CD14-positive monocyte (primary cell): ENCODE data around the gene RBM22. TPM values are rescaled to one million over a fixed set of nuclear protein-coding genes. Genes with fewer than 3 reads are reported as not detected.

Source experiments
- DNase-seq, 3 donors: peaks; one replicate each; pipeline ENCODE4 v3.0.0-alpha.2; 2011 to 2022
- H2AFZ ChIP-seq: 2 replicates; pipeline ENCODE4 v1.6.0; 2012; ENCODE audit warnings: mild to moderate bottlenecking, low read depth, low read length, inconsistent platforms; ENCODE audit not compliant: insufficient read depth, poor library complexity, severe bottlenecking
- H3K27ac ChIP-seq, 2 donors: 1 replicate in 1 of 2; 2 replicates in 1 of 2; pipeline ENCODE4 v1.5.1; 2012 to 2013; ENCODE audit warnings: low read length in 2 of 2, control low read depth in 1 of 2, inconsistent platforms in 1 of 2, low read depth in 1 of 2, mild to moderate bottlenecking in 1 of 2
- H3K27me3 ChIP-seq, 2 donors: one replicate each; pipeline versions ENCODE4 v1.6.0 to v1.6.1; 2011 to 2013; ENCODE audit warnings: low read length in 2 of 2; ENCODE audit not compliant: control insufficient read depth in 2 of 2, insufficient read depth in 2 of 2
- H3K36me3 ChIP-seq, 2 donors: replicated peaks in 1 of 2; 1 replicate in 1 of 2; 2 replicates in 1 of 2; pipeline versions ENCODE4 v1.5.1 to v1.6.1; 2012 to 2013; ENCODE audit warnings: low read length in 2 of 2, control low read depth in 1 of 2, inconsistent platforms in 1 of 2, mild to moderate bottlenecking in 1 of 2; ENCODE audit not compliant: insufficient read depth in 2 of 2, control insufficient read depth in 1 of 2
- H3K4me1 ChIP-seq, 2 donors: 1 replicate in 1 of 2; 2 replicates in 1 of 2; pipeline versions ENCODE4 v1.5.1 to v1.6.1; 2012 to 2013; ENCODE audit warnings: low read length in 2 of 2, control low read depth in 1 of 2, inconsistent platforms in 1 of 2, mild to moderate bottlenecking in 1 of 2, moderate library complexity in 1 of 2; ENCODE audit not compliant: insufficient read depth in 2 of 2, control insufficient read depth in 1 of 2
- H3K4me2 ChIP-seq: replicated peaks from 2 replicates; pipeline ENCODE3; 2012; ENCODE audit warnings: low read length, moderate library complexity, mild to moderate bottlenecking; ENCODE audit not compliant: poor library complexity, severe bottlenecking; ENCODE audit errors: extremely low read depth
- H3K4me3 ChIP-seq, 3 experiments: fragments of 200-600 bp in 1 of 3; sonication (generic) in 1 of 3; replicated peaks in 1 of 3; 1 replicate in 2 of 3; 2 replicates in 1 of 3; pipeline ENCODE4 v1.5.1; 2011 to 2013; ENCODE audit warnings: low read length in 3 of 3, mild to moderate bottlenecking in 3 of 3, control low read depth in 2 of 3, low read depth in 2 of 3, inconsistent platforms in 1 of 3, moderate library complexity in 1 of 3
- H3K79me2 ChIP-seq: 2 replicates; pipeline ENCODE4 v1.6.0; 2012; ENCODE audit warnings: mild to moderate bottlenecking, control low read depth, inconsistent platforms, low read length, moderate library complexity; ENCODE audit not compliant: insufficient read depth
- H3K9ac ChIP-seq: 2 replicates; pipeline ENCODE4 v1.6.0; 2017; ENCODE audit warnings: low read length, mild to moderate bottlenecking; ENCODE audit not compliant: insufficient read depth, poor library complexity, severe bottlenecking
- H3K9me3 ChIP-seq, 2 donors: replicated peaks in 1 of 2; 1 replicate in 1 of 2; 2 replicates in 1 of 2; pipeline versions ENCODE4 v1.5.1 to v1.6.1; 2012 to 2013; ENCODE audit warnings: low read length in 2 of 2, control low read depth in 1 of 2; ENCODE audit not compliant: control insufficient read depth in 1 of 2, insufficient read depth in 1 of 2
- H4K20me1 ChIP-seq: 2 replicates; pipeline ENCODE4 v1.6.0; 2012; ENCODE audit warnings: mild to moderate bottlenecking, low read length, control low read depth, moderate library complexity; ENCODE audit not compliant: insufficient read depth
- H3K27ac Mint-ChIP-seq, 7 donors: one replicate each; pipeline ENCODE4 v1.8.0; 2020; ENCODE audit warnings: mild to moderate bottlenecking in 7 of 7, mixed read lengths in 7 of 7, moderate library complexity in 6 of 7, inconsistent platforms in 2 of 7
- H3K27me3 Mint-ChIP-seq, 3 donors: one replicate each; pipeline ENCODE4 v1.8.0; 2021 to 2022; ENCODE audit warnings: low read depth in 3 of 3, mild to moderate bottlenecking in 3 of 3, mixed read lengths in 3 of 3, moderate library complexity in 3 of 3, inconsistent platforms in 1 of 3
- H3K36me3 Mint-ChIP-seq, 2 donors: one replicate each; pipeline ENCODE4 v1.8.0; 2020; ENCODE audit warnings: mixed read lengths in 2 of 2, inconsistent platforms in 1 of 2, mild to moderate bottlenecking in 1 of 2
- H3K4me1 Mint-ChIP-seq: one replicate; pipeline ENCODE4 v1.8.0; 2020; ENCODE audit warnings: mild to moderate bottlenecking, mixed read lengths
- H3K4me3 Mint-ChIP-seq, 2 donors: one replicate each; pipeline ENCODE4 v1.8.0; 2020; ENCODE audit warnings: mild to moderate bottlenecking in 2 of 2, mixed read lengths in 2 of 2, moderate library complexity in 1 of 2
- H3K9me3 Mint-ChIP-seq, 7 donors: one replicate each; pipeline ENCODE4 v1.8.0; 2020 to 2022; ENCODE audit warnings: mixed read lengths in 7 of 7, mild to moderate bottlenecking in 6 of 7, moderate library complexity in 6 of 7, inconsistent platforms in 2 of 7
- WGBS: methylation state at CpG from one replicate; pipeline ENCODE4 v1.1.5; 2013; ENCODE audit warnings: missing lambda C conversion rate; ENCODE audit not compliant: insufficient coverage; 5-methylcytosine and 5-hydroxymethylcytosine counted together
- intact Hi-C, 2 donors: fragments of 100-400 bp; cut with micrococcal nuclease; formaldehyde crosslinking; loops; one replicate each; pipeline versions ENCODE4 v1.15.0 to v1.15.1; 2023
- polyA plus RNA-seq, 3 donors: library from polyadenylated mRNA; depleted of rRNA in 1 of 3; unstranded in 2 of 3; stranded (reverse) in 1 of 3; fragments of 300-500 nt in 2 of 3; fragments of >200 nt in 1 of 3; fragmentation: Illumina TruSeq in 2 of 3; gene quantifications; 1 replicate in 2 of 3; 2 replicates in 1 of 3; pipeline ENCODE4 v1.2.3, GENCODE V29; 2012 to 2021
- TF ChIP-seq, protein P1 (sequence below): fragments of 200-600 bp; IDR thresholded peaks from one replicate; pipeline ENCODE4 v1.8.0; 2022; ENCODE audit warnings: antibody characterized with exemption, mild to moderate bottlenecking

Gene RBM22
- polyA plus RNA-seq, 3 donors: 37.9 to 68.4 (median 47.4) TPM

DNA sequence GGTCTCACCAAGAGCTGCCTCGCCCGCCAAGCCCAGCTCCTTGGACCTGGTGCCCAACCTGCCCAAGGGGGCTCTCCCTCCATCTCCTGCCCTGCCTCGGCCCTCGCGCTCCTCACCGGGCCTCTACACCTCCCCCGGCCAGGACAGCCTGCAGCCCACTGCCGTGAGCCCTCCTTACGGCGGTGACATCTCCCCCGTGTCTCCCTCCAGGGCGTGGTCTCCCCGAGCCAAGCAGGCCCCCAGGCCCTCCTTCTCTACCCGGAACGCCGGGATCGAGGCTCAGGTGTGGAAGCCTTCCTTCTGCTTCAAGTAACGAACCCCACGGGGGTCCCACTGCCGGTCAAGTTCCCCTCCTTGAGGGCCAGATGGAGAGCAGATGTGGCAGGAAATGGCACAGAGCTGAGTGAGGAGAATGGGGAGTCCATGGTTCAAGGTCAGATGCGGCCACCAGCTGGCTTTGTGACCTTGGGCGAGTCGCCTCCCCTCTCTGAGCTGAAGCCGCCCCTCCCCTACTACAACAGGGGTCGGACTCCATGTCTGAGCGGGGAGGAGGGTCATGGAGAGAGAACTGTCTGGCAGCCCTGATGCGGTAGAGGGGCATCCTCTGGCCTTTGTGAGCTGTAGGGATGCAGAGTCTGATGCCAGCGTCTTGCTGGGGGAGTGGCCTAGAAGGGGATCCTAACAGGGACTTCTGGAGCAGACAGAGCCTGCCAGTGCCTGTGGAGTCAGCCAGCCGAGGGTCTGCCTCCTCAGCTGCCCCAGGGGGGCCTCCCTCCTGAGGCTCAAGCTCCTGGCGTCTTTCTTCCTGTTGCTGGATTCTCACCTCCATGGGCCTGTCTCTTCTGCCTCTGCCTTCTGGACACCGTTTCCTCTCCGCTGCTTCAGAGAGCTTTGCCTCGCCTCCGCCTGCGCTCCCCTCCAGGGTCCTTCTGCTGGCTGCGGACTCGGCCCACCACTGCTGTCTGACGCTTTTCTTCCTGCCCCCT lies 50.5 kb downstream of the RBM22 start:
- no peak for DNase-seq
- Histone ChIP-seq H3K9ac (no peak overlapping the region), H3K4me3 (no peak overlapping the region), H3K4me2 (no peak overlapping the region), H3K4me1 (no peaks in the 10 kb centered on the region), H2AFZ (no peak overlapping the region), H3K36me3 (no peaks in the 10 kb centered on the region), H4K20me1 (no peaks in the 10 kb centered on the region), H3K27me3 (no peaks in the 10 kb centered on the region), H3K27ac (no peak overlapping the region), H3K9me3 (no peaks in the 10 kb centered on the region), H3K79me2 (no peaks in the 10 kb centered on the region)
- H3K4me1 Mint-ChIP-seq: no peaks in the 10 kb centered on the region
- H3K27ac Mint-ChIP-seq: peak overlapping the region in 1 of 7 donors; percentile 46
- H3K9me3 Mint-ChIP-seq: peaks cover 0 to 2% (median 0%) of the 10 kb centered on the region in 7 donors
- H3K36me3 Mint-ChIP-seq: no peaks in the 10 kb centered on the region
- intact Hi-C loops: loop anchor here in 1 of 2 donors (10.0 kb wide), 1 partner anchor 196 kb away; no protein-coding TSS in a partner anchor
- TF ChIP-seq, protein P1, sequence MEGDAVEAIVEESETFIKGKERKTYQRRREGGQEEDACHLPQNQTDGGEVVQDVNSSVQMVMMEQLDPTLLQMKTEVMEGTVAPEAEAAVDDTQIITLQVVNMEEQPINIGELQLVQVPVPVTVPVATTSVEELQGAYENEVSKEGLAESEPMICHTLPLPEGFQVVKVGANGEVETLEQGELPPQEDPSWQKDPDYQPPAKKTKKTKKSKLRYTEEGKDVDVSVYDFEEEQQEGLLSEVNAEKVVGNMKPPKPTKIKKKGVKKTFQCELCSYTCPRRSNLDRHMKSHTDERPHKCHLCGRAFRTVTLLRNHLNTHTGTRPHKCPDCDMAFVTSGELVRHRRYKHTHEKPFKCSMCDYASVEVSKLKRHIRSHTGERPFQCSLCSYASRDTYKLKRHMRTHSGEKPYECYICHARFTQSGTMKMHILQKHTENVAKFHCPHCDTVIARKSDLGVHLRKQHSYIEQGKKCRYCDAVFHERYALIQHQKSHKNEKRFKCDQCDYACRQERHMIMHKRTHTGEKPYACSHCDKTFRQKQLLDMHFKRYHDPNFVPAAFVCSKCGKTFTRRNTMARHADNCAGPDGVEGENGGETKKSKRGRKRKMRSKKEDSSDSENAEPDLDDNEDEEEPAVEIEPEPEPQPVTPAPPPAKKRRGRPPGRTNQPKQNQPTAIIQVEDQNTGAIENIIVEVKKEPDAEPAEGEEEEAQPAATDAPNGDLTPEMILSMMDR: no peak
- H3K27me3 Mint-ChIP-seq: peaks cover 1 to 6% (median 5%) of the 10 kb centered on the region in 3 donors
- no peak overlapping the region for H3K4me3 Mint-ChIP-seq
- WGBS: 93% methylated on average over 27 of the region's 38 CpGs

DNA sequence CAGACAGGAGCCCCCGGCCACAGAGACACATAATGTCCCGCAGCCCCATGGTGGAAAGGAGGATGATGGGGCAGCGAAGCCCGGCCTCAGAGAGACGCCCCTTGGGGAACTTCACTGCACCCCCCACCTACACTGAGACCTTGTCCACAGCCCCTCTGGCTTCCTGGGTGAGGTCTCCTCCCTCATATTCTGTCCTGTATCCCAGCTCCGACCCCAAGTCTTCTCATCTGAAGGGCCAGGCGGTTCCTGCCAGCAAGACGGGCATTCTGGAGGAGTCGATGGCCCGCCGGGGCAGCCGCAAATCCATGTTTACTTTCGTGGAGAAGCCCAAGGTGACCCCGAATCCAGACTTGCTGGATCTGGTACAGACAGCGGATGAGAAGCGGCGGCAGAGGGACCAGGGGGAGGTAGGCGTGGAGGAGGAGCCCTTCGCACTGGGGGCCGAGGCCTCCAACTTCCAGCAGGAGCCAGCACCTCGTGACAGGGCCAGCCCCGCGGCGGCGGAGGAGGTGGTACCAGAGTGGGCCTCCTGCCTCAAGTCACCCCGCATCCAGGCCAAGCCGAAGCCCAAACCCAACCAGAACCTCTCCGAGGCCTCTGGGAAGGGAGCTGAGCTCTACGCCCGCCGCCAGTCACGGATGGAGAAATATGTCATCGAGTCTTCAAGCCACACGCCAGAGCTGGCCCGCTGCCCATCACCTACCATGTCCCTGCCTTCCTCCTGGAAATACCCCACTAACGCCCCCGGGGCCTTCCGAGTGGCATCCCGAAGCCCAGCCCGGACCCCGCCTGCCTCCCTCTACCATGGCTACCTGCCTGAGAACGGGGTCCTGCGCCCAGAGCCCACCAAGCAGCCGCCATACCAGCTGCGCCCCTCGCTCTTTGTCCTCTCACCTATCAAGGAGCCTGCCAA lies 51.5 kb downstream of the RBM22 start:
- no peak overlapping the region for H2AFZ ChIP-seq

More for the DNA sequence above, 51.5 kb downstream of the RBM22 start:
- Histone ChIP-seq H3K9ac (no peak overlapping the region), H3K36me3 (no peaks in the 10 kb centered on the region), H3K9me3 (no peaks in the 10 kb centered on the region), H3K4me1 (no peaks in the 10 kb centered on the region), H3K27ac (no peak overlapping the region), H3K4me3 (no peak overlapping the region), H3K27me3 (no peaks in the 10 kb centered on the region), H4K20me1 (no peaks in the 10 kb centered on the region), H3K79me2 (no peaks in the 10 kb centered on the region), H3K4me2 (no peak overlapping the region)
- no peaks in the 10 kb centered on the region for H3K36me3 Mint-ChIP-seq
- TF ChIP-seq, protein P1: no peak
- no peak overlapping the region for H3K4me3 Mint-ChIP-seq
- intact Hi-C loops: loop anchor here in 1 of 2 donors (10.0 kb wide), 1 partner anchor 195 kb away; no protein-coding TSS in a partner anchor
- no peak overlapping the region for H3K27ac Mint-ChIP-seq
- H3K4me1 Mint-ChIP-seq: no peaks in the 10 kb centered on the region
- DNase-seq: no peak
- 96% methylated on average over 41 of the region's 46 CpGs for WGBS
- peaks cover 0 to 2% (median 0%) of the 10 kb centered on the region in 7 donors for H3K9me3 Mint-ChIP-seq
- peaks cover 0 to 5% (median 4%) of the 10 kb centered on the region in 3 donors for H3K27me3 Mint-ChIP-seq
